PC-3 (cell line): ENCODE results near the gene POP4. TPM values are rescaled to one million over a fixed set of nuclear protein-coding genes. Genes with fewer than 3 reads are reported as not detected.

ENCODE experiments used
- ATAC-seq: fragments of 200-7000 bp; cut with Tn5 transposase; 2 replicates; pipeline ENCODE4 v1.9.1; 2020; ENCODE audit warnings: mild to moderate bottlenecking, moderate library complexity
- BruUV-seq: library from RNA; stranded (reverse); fragments of 400-500 nt; replicated peaks from 2 replicates; lab custom pipeline; 2021; lab: Mats Ljungman, UMichigan
- CTCF ChIA-PET: fragments of 300-600 bp; sonication (Branson Sonifier 250); formaldehyde crosslinking; loops from one replicate; lab custom pipeline; 2022; ENCODE audit warnings: antibody characterized with exemption; lab: Charles Lee
- POLR2A ChIA-PET: fragments of 300-600 bp; sonication (Branson Sonifier 250); formaldehyde crosslinking; loops from one replicate; lab custom pipeline; 2022; ENCODE audit warnings: antibody characterized with exemption; ENCODE audit not compliant: unreplicated experiment; lab: Charles Lee
- DNase-seq: peaks from one replicate; pipeline ENCODE4 v3.0.0-alpha.2; 2015
- H2AFZ ChIP-seq: fragments of 300-600 bp; sonication (generic); 2 replicates; pipeline ENCODE4 v1.6.0; 2016; ENCODE audit warnings: antibody characterized with exemption, low read length
- H3F3A ChIP-seq: fragments of 300-600 bp; sonication (generic); one replicate; pipeline ENCODE4 v1.6.0; 2017; ENCODE audit warnings: antibody characterized with exemption, low read length, control low read depth, mild to moderate bottlenecking; ENCODE audit not compliant: unreplicated experiment
- H3K27ac ChIP-seq: fragments of 300-600 bp; sonication (generic); 2 replicates; pipeline ENCODE4 v1.5.1; 2016; ENCODE audit warnings: mild to moderate bottlenecking, low read length
- H3K27me3 ChIP-seq: fragments of 300-600 bp; sonication (generic); 2 replicates; pipeline ENCODE4 v1.6.1; 2016; ENCODE audit warnings: low read length, mixed read lengths
- H3K36me3 ChIP-seq: fragments of 300-600 bp; sonication (generic); 2 replicates; pipeline ENCODE4 v1.6.1; 2016; ENCODE audit warnings: low read depth, mixed run types, low read length, mixed read lengths
- H3K4me1 ChIP-seq: fragments of 300-600 bp; sonication (generic); 2 replicates; pipeline ENCODE4 v1.5.1; 2016; ENCODE audit warnings: low read length; ENCODE audit not compliant: insufficient read depth
- H3K4me2 ChIP-seq: fragments of 300-600 bp; sonication (generic); 2 replicates; pipeline ENCODE4 v1.6.0; 2016; ENCODE audit warnings: low read length
- H3K4me3 ChIP-seq: fragments of 300-600 bp; sonication (generic); 2 replicates; pipeline ENCODE4 v1.5.1; 2016; ENCODE audit warnings: mild to moderate bottlenecking, low read length, mixed read lengths
- H3K79me2 ChIP-seq: fragments of 300-600 bp; sonication (generic); 2 replicates; pipeline ENCODE4 v1.6.1; 2017; ENCODE audit warnings: low read length, mixed read lengths
- H3K9ac ChIP-seq: fragments of 300-600 bp; sonication (generic); 2 replicates; pipeline ENCODE4 v1.6.0; 2016; ENCODE audit warnings: mild to moderate bottlenecking, low read length
- H3K9me2 ChIP-seq: fragments of 300-600 bp; sonication (generic); replicated peaks from 2 replicates; pipeline ENCODE4 v1.6.1; 2016; ENCODE audit warnings: mixed run types, low read length, mixed read lengths
- H3K9me3 ChIP-seq: fragments of 300-600 bp; sonication (generic); 2 replicates; pipeline ENCODE4 v1.6.1; 2016; ENCODE audit warnings: low read length, mixed read lengths
- H4K20me1 ChIP-seq: fragments of 300-600 bp; sonication (generic); 2 replicates; pipeline ENCODE4 v1.6.1; 2016; ENCODE audit warnings: low read length, mixed read lengths
- EZH2 ChIP-seq: fragments of 300-600 bp; sonication (generic); IDR thresholded peaks from one replicate; pipeline ENCODE4 v1.6.1; 2017; ENCODE audit warnings: antibody characterized with exemption, mild to moderate bottlenecking, low read length; ENCODE audit not compliant: unreplicated experiment
- EZH2phosphoT487 ChIP-seq: fragments of 300-600 bp; sonication (generic); IDR thresholded peaks from 2 replicates; pipeline ENCODE4 v1.6.1; 2018; ENCODE audit warnings: mild to moderate bottlenecking, antibody characterized with exemption, low read length, borderline replicate concordance
- intact Hi-C: fragments of 100-400 bp; cut with micrococcal nuclease; formaldehyde crosslinking; loops from 2 replicates; pipeline ENCODE4 v1.9.0; 2023
- total RNA-seq: library from RNA; depleted of rRNA; stranded (reverse); fragments of >200 nt; gene quantifications from 2 replicates; pipeline ENCODE4 v1.2.3, GENCODE V29; 2014
- TF ChIP-seq, protein P1 (sequence below): fragments of 300-600 bp; sonication (generic); conservative IDR thresholded peaks from 2 replicates; pipeline ENCODE4 v1.5.1; 2017; ENCODE audit warnings: antibody characterized with exemption, low read depth, mild to moderate bottlenecking, low read length

The POP4 gene
- total RNA-seq, 1 experiment from 2014 or later: 115 TPM

DNA sequence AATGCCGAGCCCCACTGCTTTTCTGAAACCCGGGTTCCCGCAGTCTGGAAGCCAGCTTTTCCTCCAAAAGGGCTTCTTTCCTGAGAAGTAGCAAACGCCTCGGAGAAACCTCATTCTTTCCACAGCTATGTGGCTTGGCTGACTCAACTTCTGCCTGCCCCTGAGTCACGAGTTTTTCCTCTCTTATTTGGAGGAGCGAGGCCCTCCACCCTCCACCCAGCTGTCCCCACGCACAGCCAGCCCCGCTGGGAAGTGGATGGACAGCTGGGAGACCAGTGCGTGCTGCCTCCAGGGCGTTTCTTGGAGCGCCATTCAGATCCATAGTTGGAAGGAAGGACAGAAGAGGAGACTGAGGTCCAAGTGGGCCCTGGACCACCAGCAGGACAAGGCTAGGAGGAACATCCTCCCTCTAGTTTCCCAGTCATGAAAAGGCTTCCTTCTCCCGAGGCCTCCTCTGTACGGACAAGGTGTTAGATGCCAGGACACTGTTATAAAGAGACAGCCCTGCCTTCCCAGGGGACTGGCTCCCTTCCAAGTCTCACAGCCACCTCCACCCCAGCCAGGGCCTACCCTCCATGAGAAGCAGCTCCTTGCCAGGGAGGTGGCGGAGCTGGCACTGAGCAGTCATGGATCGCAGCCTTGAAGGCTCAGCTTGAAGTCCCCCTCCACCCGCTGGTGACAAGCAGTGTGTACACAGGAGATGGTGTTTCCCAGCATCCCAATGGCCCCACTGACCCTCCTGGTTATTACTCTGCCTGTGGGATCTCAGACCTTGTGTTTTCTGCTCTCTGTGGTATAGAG is 56.7 kb downstream of the POP4 start:
- H2AFZ ChIP-seq: peak overlapping the region; percentile 70
- BruUV-seq: no TSS peak
- DNase-seq (peak; percentile 70), ATAC-seq (peak; percentile 30)
- H3K9me3 ChIP-seq: no peaks in the 10 kb centered on the region
- peak overlapping the region; percentile 94 for H3K27ac ChIP-seq
- CTCF ChIA-PET: interaction anchor here (0.5 to 0.6 kb wide), 2 partner anchors 29 to 53 kb away, joined by 3 to 8 read pairs; no protein-coding TSS in a partner anchor
- H3K4me1 ChIP-seq: peaks cover 40% of the 10 kb centered on the region
- peaks cover 23% of the 10 kb centered on the region for H3K79me2 ChIP-seq
- POLR2A ChIA-PET: interaction anchor here (0.5 kb wide), 1 partner anchor 17 kb away, joined by 5 read pairs; no protein-coding TSS in a partner anchor
- H3K9me2 ChIP-seq: no peaks in the 10 kb centered on the region
- peak overlapping the region; percentile 66 for H3K9ac ChIP-seq
- H3K36me3 ChIP-seq: no peaks in the 10 kb centered on the region
- TF ChIP-seq EZH2phosphoT487 (no peak), EZH2 (no peak)
- TF ChIP-seq, protein P1, sequence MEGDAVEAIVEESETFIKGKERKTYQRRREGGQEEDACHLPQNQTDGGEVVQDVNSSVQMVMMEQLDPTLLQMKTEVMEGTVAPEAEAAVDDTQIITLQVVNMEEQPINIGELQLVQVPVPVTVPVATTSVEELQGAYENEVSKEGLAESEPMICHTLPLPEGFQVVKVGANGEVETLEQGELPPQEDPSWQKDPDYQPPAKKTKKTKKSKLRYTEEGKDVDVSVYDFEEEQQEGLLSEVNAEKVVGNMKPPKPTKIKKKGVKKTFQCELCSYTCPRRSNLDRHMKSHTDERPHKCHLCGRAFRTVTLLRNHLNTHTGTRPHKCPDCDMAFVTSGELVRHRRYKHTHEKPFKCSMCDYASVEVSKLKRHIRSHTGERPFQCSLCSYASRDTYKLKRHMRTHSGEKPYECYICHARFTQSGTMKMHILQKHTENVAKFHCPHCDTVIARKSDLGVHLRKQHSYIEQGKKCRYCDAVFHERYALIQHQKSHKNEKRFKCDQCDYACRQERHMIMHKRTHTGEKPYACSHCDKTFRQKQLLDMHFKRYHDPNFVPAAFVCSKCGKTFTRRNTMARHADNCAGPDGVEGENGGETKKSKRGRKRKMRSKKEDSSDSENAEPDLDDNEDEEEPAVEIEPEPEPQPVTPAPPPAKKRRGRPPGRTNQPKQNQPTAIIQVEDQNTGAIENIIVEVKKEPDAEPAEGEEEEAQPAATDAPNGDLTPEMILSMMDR: no peak
- H4K20me1 ChIP-seq: peaks cover 4% of the 10 kb centered on the region; the same call in 1 of the 2 replicates
- H3K4me2 ChIP-seq: peak overlapping the region; percentile 88
- H3K27me3 ChIP-seq: no peaks in the 10 kb centered on the region
- intact Hi-C loops: loop anchor here (5.0 kb wide), 1 partner anchor 41 kb away; no protein-coding TSS in a partner anchor
- H3K4me3 ChIP-seq: peak overlapping the region; percentile 56; the same call in 1 of the 2 replicates
- no peaks in the 10 kb centered on the region for H3F3A ChIP-seq

DNA sequence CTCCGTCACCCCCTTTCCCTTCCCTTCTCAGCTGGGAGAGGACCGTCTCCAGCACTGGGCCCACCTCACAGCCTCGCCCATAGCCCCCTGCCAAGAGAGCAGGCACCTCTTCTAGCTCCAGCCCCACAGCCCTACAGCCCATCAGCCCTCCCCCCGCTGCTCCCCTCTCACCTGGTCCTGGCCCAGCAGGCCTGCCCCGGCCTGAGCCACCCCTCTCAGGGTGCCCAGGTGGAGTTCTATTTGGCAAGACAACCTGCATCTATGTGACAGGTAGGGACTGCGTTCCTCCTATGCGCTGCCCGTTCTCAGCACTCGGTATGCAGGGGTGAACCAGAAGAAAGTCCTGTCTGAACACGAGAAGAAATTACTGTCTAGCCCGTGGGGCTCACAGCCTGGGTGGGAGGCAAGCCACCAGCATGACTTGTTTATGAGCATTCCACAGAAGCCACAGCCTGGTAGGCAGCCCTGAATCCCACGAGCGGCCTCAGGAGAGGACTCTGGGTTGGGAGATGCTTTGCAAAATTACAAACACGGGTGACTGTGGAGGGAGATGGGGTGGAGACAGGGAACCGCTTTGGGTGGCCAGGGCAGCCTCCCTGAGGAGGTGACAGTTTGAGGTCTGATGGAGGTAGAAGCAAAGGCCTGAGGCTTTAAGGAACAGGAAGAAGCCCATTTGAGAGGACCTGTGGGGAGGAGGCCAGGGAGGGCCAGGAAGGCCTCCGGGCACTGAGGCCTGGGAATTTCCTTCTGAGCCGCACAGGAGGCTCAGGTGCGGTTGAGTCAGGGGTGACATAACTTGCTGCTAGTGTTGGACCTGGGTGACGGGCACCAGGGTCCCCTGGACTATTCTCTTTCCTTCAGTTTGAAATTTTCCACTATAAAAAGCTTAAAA is 58.0 kb downstream of the POP4 start:
- Histone ChIP-seq H3K79me2 (peaks cover 29% of the 10 kb centered on the region), H3K4me2 (peak overlapping the region; percentile 94), H3K4me1 (peaks cover 40% of the 10 kb centered on the region), H3K27me3 (no peaks in the 10 kb centered on the region), H3K9me3 (no peaks in the 10 kb centered on the region), H3K9me2 (no peaks in the 10 kb centered on the region), H3K4me3 (peak overlapping the region; percentile 85; the same call in 1 of the 2 replicates), H2AFZ (no peak overlapping the region), H3K36me3 (no peaks in the 10 kb centered on the region), H3K9ac (peak overlapping the region; percentile 80), H3K27ac (peak overlapping the region; percentile 94), H3F3A (no peaks in the 10 kb centered on the region), H4K20me1 (peaks cover 4% of the 10 kb centered on the region; the same call in 1 of the 2 replicates)
- TF ChIP-seq EZH2 (no peak), EZH2phosphoT487 (no peak)
- TF ChIP-seq, protein P1: no peak
- intact Hi-C loops: loop anchor here (5.0 kb wide), 1 partner anchor 42 kb away; no protein-coding TSS in a partner anchor
- DNase-seq (peak; percentile 78), ATAC-seq (peak; percentile 13)
- CTCF ChIA-PET: no interaction called here
- POLR2A ChIA-PET: no interaction called here
- no TSS peak for BruUV-seq
